Brain microvascular endothelial cell (primary cell): ENCODE measurements around the gene NOL7.
A peak's percentile ranks its signal among the peaks of the same experiment; 100 is the strongest.

Experiments
- DNase-seq: peaks from one replicate; pipeline ENCODE4 v3.0.0-alpha.2; 2020
- H3K27ac ChIP-seq: fragments of 250-450 bp; sonication (Bioruptor Pico); 2 replicates; pipeline ENCODE4 v1.5.1; 2020; ENCODE audit warnings: mild to moderate bottlenecking, moderate library complexity
- H3K27me3 ChIP-seq: fragments of 250-450 bp; sonication (Bioruptor Pico); replicated peaks from 2 replicates; pipeline ENCODE4 v1.5.1; 2020; ENCODE audit warnings: mild to moderate bottlenecking
- H3K36me3 ChIP-seq: fragments of 250-450 bp; sonication (Bioruptor Pico); replicated peaks from 2 replicates; pipeline ENCODE4 v1.5.1; 2020; ENCODE audit warnings: mild to moderate bottlenecking
- H3K4me3 ChIP-seq: 2 replicates; pipeline ENCODE4 v1.5.1; 2011; ENCODE audit warnings: low read depth, mild to moderate bottlenecking, control low read depth, low read length, moderate library complexity
- in situ Hi-C: cut with HindIII; loops from 2 replicates; pipeline ENCODE4 v1.10.0; 2017; ENCODE audit warnings: low sequenced_read_pairs, low pct_ligation_motif_present
- TF ChIP-seq, protein P1 (sequence below): IDR thresholded peaks from 2 replicates; pipeline ENCODE4 v1.5.1; 2011; ENCODE audit warnings: low read depth, mild to moderate bottlenecking, moderate library complexity, low read length, control low read depth, inconsistent platforms; ENCODE audit errors: missing control alignments

The NOL7 gene

DNA sequence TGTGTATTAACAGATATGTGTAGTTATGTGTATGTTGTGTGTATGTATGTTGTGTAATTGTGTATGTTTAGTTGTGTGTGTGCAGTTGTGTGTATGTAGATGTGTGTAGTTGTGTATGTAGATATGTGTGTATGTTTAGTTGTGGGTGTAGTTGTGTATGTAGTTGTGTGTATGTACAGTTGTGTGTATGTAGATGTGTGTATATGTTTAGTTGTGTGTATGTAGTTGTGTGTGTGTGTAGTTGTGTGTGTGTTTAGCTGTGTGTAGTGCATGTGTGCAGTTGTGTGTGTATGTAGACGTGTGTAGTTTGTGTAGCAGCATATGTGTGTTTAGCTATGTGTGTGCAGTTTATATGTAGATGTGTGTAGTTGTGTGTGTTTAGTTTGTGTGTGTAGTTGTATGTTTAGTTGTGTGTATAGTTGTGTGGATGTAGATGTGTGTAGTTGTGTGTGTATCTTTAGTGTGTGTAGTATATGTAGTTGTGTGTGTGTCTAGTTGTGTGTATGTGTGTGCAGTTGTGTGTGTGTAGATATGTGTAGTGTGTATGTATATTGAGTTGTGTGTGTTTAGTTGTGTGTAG lies 24.5 kb upstream of the NOL7 start:
- no peaks in the 10 kb centered on the region for H3K27me3 ChIP-seq
- in situ Hi-C loops, result no loop called here
- TF ChIP-seq, protein P1, sequence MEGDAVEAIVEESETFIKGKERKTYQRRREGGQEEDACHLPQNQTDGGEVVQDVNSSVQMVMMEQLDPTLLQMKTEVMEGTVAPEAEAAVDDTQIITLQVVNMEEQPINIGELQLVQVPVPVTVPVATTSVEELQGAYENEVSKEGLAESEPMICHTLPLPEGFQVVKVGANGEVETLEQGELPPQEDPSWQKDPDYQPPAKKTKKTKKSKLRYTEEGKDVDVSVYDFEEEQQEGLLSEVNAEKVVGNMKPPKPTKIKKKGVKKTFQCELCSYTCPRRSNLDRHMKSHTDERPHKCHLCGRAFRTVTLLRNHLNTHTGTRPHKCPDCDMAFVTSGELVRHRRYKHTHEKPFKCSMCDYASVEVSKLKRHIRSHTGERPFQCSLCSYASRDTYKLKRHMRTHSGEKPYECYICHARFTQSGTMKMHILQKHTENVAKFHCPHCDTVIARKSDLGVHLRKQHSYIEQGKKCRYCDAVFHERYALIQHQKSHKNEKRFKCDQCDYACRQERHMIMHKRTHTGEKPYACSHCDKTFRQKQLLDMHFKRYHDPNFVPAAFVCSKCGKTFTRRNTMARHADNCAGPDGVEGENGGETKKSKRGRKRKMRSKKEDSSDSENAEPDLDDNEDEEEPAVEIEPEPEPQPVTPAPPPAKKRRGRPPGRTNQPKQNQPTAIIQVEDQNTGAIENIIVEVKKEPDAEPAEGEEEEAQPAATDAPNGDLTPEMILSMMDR, result no peak
- H3K36me3 ChIP-seq, result no peaks in the 10 kb centered on the region
- H3K4me3 ChIP-seq, result no peak overlapping the region
- no peak overlapping the region for H3K27ac ChIP-seq
- no peak for DNase-seq

DNA sequence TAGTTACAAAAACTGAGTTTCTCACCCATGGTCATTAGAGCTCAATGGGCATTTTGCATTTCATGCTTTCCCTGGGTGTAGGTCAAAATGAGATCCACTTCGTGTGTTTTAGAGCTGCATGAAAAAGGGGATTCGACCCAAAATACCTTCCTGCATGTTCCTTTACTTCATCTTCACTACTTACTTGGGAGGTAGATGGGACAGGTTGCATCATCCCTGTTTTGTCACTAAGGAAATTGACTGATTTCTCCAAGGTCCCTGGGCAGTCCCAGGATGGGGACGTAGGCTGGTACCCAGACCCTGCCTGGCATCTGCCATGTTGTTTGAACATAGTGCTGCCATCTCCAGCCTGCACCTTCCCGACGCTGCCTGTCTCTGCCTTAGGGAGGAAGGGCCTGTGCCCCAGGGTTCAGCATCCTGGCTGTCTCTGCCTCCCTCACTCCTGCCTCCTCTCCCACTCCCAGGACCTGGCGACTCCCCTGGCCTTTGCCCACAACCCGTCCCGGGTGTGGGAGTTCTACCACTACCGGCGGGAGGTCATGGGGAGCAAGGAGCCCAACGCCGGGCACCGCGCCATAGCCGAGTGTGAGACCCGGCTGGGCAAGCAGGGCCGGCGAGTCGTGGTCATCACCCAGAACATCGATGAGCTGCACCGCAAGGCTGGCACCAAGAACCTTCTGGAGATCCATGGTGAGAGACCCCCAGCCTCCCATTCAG lies 23.8 kb upstream of the NOL7 start:
- in situ Hi-C loops, result no loop called here
- H3K27ac ChIP-seq, result no peak overlapping the region
- H3K27me3 ChIP-seq, result no peaks in the 10 kb centered on the region
- TF ChIP-seq, protein P1, result no peak
- no peak for DNase-seq
- H3K36me3 ChIP-seq, result no peaks in the 10 kb centered on the region
- H3K4me3 ChIP-seq, result no peak overlapping the region

DNA sequence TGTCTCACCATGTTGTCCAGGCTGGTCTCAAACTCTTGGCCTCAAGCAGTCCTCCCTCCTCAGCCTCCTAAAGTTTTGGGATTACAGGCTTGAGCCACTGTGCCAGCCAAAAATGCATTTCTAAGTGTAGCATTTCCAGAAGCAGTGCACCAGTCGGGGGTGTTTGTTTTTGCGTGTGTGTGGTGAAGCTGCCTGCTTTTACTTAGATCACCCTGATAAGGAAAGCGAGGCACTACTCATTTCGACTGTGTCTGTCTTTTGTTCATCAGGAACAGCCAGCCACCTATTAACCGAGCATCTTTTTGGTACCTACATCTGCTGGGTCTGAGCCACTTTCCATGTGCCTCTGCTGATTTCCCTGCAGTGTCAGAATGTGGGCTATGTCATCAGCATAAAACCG lies 22.0 kb upstream of the NOL7 start:
- peaks cover 2% of the 10 kb centered on the region for H3K36me3 ChIP-seq
- TF ChIP-seq, protein P1, result no peak
- H3K4me3 ChIP-seq, result no peak overlapping the region
- H3K27ac ChIP-seq, result no peak overlapping the region
- in situ Hi-C loops, result no loop called here
- DNase-seq, result no peak
- H3K27me3 ChIP-seq, result no peaks in the 10 kb centered on the region

DNA sequence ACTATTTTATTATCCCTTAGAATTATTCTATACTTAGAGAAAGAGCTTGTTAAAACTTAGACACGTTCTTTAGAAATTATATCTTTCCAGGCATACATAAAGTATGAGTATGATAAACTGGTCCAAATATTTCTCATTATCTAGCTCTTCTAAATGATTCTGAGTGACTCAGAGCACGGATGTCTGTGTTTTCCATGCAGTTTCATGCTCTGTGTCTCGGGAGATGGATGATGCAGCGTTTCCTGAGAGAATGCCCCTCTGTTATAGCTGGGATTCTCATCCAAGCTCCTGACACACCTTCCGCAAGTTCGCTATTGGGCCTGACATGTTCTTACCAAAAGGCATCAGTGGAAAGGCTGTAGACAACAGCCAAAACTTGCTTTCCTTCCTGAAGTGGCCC lies 21.4 kb upstream of the NOL7 start:
- TF ChIP-seq, protein P1, result no peak
- Histone ChIP-seq H3K27ac (no peak overlapping the region), H3K4me3 (no peak overlapping the region), H3K36me3 (peaks cover 4% of the 10 kb centered on the region), H3K27me3 (no peaks in the 10 kb centered on the region)
- peak; percentile 18 for DNase-seq
- in situ Hi-C loops, result no loop called here

DNA sequence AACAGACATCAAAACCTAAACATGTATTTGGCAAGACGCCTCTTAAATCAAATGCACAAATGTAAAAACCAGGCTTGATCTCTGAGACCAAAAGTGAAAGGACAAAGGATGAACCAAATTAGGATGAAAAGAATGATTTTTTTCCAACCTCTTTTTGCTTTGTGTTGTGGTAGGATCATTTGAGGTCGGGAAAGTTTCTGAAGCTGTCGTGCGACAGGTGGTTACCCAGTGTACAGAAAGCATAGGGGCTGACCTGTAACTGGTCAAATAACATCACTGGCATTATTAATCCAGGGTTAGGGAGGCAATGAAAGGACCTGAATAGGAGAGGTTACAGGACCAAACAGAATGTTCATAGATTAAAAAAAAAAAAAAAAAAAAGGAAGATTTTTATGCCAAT lies 18.1 kb upstream of the NOL7 start:
- Histone ChIP-seq H3K4me3 (no peak overlapping the region), H3K27me3 (no peaks in the 10 kb centered on the region), H3K27ac (no peak overlapping the region), H3K36me3 (peaks cover 4% of the 10 kb centered on the region)
- TF ChIP-seq, protein P1, result no peak
- in situ Hi-C loops, result no loop called here
- DNase-seq, result no peak
